IPS DF 19.7 (cell line): ENCODE results near the gene RAB1B.
A peak's percentile ranks its signal among the peaks of the same experiment; 100 is the strongest.
"Not testable (repeated sequence)": the region's sequence is repeated elsewhere in the genome, so short reads cannot be mapped to it uniquely, and the experiment has no call there.

Experiments
- DNase-seq: peaks from one replicate; pipeline ENCODE4 v3.0.0-alpha.2; 2013; ENCODE audit warnings: low read depth, low spot score

Gene RAB1B

DNA sequence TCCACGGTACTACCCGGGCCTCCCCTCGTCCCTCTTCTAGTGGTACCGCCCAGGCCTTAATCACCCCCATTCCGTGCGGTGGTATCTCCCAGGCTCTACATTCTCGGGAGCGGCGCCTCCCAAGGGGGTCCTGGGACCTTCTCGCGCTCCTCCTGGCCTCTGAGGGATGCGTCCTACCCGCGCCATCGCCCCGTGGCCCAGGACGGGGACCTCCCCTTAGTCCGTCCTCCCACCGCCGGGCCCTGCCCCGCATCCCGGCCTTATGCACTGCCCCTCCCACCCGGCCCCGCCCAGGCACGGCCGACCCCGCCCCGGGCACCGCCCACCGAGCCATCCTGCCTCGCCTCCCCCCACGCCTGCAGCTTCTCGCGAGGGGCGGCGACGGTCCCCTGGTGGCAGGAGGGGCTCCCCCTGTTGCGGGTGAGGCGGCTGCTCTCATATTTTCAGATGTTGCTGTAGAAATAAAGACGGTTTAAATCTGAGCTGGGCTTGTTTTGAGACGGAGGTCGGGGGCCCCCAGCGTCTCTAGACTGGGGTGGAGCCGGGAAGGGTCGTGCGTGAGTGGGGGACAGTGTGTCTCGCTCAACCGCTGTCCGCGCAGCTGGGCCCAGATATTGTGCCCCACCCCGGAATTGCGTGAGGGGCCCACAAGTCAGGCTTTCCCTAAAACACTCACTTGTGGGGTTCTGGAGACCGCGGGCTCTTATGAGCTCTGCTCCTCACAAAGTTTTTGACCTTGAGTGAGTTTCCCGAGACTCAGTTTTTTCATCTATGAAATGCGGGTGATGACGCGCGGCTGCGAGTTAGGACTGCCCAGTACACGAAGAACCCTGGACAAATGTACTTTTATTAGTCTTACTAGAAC lies 828 bp upstream of the RAB1B start:
- peak; percentile 50 for DNase-seq

DNA sequence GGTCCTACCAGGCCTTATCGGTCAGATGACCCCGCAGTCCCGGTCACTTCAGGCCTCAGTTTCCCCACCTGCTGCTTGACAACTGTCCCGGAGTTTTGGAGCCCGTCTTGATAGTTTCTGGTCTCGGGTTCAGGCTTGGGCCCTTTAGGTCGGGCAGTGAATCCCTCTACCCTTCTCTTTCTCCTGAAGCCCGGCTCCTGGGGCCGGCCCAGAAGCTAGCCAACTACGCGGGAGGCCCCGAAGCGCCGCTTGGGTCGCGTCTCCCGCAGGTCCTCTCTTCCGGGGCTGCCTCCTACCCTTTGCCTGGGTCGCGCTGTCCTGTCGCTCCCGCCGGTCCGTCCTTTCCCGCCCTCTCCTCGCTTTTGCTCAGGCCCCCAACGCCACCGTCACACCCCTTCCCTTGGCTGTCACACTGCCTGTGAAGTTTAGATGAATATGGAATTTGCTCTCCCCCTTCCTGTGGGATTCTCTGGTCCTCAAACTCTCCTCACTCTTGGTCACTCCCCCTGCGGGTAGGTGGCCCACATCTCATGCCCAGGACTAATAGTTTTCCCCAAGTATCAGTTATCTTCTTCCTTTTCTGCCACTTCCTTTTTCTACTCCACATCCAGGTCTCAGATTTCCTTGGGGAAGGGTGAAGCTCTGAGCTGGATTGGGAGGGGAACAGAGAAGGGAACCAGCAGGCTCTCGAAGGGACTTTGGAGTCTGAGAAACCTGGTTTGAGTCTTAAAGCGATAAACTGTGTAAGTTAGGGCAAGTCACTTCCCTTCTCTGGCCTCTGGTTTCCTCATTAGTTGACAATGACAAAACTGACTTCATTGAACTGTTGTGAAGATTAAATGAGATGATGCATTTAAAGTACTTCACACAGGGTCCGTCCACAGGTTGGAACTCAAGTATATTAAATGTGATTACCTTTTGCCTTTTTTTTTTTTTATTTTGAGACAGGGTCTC lies 790 bp downstream of the RAB1B start:
- no peak for DNase-seq

GRCh38 chr11:66271816-66272215 lies 3.4 kb downstream of the RAB1B start:
- no peak for DNase-seq

- no peak for DNase-seq
These were observed 4.2 kb downstream of the RAB1B start for GRCh38 chr11:66272596-66272995.

GRCh38 chr11:66274219-66274618 lies 5.8 kb downstream of the RAB1B start:
- no peak for DNase-seq

DNA sequence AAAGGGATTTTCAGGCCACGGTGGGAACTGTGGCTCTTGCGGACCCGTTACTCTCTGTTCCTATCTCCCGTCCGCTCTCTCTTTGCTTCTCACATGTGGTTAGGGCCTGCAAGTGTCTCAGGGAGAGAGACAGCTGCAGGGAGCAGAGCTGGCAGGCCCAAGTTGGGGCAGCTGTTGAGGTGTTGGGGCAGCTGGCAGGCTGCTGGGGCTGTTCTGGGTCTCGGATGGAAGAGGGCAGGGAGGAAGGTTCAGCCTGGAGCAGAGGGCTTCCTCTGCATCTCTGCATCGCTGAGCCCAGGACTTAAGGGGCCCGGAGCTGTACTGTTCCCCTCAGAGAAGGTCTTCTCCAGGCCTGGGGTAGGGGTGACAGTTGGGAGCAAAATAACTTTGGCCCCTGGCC lies 7.0 kb downstream of the RAB1B start:
- DNase-seq: no peak

DNA sequence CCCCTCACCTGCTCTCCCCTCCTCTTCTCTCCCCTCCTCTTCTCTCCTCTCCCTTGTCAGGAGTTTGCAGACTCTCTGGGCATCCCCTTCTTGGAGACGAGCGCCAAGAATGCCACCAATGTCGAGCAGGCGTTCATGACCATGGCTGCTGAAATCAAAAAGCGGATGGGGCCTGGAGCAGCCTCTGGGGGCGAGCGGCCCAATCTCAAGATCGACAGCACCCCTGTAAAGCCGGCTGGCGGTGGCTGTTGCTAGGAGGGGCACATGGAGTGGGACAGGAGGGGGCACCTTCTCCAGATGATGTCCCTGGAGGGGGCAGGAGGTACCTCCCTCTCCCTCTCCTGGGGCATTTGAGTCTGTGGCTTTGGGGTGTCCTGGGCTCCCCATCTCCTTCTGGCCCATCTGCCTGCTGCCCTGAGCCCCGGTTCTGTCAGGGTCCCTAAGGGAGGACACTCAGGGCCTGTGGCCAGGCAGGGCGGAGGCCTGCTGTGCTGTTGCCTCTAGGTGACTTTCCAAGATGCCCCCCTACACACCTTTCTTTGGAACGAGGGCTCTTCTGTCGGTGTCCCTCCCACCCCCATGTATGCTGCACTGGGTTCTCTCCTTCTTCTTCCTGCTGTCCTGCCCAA lies 7.7 kb downstream of the RAB1B start:
- no peak for DNase-seq

DNA sequence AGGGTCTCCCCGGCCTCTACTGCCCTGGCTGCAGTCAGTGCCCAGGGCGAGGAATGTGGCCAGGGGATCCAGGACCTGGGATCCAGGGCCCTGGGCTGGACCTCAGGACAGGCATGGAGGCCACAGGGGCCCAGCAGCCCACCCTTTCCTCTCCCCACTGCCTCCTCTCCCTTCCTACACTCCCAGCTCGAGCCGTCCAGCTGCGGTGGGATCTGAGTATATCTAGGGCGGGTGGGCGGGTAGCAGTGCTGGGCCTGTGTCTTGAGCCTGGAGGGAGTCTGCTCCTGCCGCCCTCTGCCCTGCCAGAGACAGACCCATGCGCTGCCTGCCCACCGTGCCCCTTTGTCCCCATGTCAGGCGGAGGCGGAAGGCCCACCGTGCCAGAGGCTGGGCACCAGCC lies 8.2 kb downstream of the RAB1B start:
- DNase-seq: not testable (repeated sequence)

DNA sequence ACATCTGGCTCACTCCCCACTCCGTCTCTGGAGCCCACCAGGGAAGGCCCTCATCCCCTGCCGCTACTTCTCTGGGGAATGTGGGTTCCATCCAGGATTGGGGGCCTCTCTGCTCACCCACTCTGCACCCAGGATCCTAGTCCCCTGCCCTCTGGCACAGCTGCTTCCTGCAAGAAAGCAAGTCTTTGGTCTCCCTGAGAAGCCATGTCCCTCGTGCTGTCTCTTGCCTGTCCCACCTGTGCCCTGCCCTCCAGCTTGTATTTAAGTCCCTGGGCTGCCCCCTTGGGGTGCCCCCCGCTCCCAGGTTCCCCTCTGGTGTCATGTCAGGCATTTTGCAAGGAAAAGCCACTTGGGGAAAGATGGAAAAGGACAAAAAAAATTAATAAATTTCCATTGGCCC lies 8.6 kb downstream of the RAB1B start:
- DNase-seq: not testable (repeated sequence)

DNA sequence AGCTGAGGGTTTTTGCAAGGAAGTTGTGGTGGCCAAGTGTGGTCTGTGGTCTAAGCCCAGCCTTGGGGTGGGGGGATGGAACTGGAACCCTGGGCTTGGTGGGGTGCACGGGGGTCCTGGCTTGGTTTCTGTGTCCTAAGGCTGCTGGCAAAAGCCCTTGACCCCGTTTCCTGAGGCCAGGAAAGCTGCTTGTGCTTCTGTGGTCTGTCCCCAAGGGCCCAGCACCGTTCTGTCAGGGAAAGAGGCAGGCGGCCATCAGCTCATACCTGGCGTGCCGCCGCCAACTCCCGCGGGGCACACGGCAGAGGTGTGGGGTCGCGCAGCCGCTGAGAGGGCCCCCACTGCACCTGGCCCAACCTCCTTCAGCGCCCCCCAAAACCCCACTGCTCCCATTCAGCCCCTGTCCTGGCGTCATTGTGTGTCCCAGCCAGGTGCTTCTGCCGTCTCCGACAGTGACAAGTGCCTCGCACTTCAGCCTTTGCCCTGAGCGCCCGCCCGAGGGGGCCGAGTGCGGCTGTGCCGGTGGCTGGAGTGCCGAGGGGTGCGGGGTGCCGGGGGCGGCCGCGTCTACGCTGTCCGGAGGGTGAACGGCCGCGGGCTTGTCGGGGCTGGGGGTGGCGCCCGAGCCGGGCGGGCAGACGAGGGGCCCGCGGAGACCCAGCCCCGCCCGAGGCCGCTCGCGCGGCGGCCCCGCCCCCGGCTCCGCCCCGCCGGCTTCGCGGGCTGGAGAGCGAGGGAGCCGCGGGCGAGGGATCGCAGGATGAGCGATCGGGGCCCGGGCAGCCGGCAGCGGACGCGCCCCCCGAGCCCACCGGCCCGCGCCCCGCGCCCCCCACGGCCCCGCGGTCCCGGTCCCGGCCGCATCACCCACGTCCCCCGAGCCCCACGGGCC lies 9.3 kb downstream of the RAB1B start, which contains the start of gene CNIH2:
Gene CNIH2, plus strand, starts transcription at position 705 of the 892 bp plus-strand sequence. CDS start 282 bp downstream, outside the sequence.
- DNase-seq: no peak

DNA sequence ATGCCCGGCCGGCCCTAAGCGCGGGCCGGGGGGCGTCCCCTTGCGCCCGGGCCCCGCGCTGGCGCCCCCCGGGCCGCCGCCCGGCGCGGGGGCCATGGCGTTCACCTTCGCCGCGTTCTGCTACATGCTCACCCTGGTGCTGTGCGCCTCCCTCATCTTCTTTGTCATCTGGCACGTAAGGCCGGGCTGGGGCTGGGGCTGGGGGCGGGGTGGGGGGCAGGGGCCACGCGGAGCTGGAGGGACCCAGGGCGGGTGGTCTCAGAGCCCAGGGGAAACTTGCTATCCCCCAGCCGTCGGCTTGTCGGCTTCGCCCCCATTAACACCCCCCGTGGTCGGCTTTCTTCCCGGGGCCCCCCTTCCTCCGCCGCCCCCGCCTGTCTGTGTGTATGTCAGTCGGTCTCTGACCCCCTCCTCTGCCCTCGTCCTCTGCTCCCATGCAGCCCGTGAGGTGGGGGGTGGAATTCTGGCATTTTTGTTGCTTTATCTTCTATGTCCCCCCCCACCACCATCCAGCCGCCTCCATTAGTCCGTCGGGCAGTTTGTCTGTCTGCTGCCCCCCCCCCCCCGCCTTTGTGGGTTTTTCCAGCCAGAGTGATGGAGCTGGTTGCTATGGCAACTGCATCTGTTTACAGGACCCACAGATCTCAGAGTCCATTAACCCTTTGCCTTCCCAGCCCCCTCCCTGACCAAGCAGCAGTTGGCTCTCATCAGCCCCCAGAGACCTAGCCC lies 10.1 kb downstream of the RAB1B start:
- no peak for DNase-seq

GRCh38 chr11:66279092-66279734 lies 10.8 kb downstream of the RAB1B start:
- no peak for DNase-seq

- DNase-seq: no peak
These were observed 12.0 kb downstream of the RAB1B start for GRCh38 chr11:66280428-66280827.

- DNase-seq: no peak
These were observed 12.6 kb downstream of the RAB1B start for GRCh38 chr11:66281001-66281400.

DNA sequence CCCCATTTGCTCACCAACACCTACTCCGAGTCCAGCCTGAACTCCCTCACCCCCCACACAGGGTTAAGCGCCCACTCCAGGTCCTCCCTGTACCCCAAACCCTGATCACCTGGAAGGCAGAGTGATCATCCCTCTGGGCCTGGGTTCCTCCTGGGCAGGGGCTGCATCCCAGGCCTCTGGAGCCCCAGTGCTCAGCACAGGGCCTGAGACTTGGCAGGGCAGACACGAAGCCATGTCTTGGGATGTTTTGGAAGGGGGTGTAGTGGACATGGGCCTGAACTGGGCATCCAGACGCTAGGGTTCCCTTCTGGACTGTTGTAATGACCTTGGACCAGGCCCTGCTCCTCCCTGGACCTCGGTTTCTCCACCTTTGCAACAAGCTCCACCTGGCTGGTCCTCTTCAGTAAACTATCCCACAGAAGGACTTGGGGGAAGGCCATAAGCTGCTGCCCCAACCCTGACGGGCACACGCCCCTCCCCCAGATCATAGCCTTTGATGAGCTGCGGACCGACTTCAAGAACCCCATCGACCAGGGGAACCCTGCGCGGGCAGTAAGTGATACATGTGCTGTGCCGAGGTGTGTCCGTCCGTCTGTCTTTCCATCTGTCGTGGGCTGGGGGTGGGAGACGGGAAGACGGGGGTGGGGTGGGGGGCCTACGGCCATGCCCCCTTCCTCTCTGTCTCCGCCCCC lies 13.5 kb downstream of the RAB1B start:
- no peak for DNase-seq

DNA sequence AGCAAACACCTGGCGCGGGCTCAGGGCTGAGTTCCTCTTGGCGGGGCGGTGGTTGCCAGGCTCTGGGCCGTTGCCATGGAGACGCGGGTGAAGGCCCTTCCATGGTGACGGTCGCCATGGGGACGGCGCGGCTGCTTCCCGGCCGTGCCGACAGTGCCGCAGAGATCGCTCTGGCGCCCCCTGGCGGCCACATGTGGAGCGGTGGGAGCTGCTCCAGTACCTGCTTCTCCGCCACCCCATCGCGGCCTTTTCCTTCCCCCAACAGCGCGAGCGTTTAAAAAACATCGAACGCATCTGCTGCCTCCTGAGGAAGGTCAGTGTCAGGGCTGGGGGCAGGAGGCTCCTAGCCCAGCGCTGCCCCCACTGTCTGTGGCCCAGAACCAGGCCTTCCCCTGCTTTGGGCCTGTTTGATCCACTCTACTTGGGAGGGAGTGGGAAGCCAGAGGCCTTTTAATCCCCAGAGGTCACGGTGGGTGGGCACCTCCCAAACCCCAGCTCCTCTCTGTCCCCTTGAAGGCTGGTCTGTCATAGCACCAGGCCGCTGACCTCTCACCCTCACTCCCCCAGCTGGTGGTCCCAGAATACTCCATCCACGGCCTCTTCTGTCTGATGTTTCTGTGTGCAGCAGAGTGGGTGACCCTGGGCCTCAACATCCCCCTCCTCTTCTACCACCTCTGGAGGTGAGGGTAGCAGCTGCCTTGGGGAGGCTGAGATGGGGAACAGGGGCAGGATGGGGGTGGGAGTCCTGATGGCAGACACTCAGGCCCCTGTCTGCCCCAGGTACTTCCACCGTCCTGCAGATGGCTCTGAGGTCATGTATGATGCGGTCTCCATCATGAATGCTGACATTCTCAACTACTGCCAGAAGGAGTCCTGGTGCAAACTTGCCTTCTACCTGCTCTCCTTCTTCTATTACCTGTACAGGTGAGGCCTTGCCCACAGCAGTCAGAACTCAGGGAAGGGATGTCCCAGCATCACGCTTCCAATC lies 14.3 kb downstream of the RAB1B start:
- peak; percentile 86 for DNase-seq

GRCh38 chr11:66283461-66284105 lies 15.1 kb downstream of the RAB1B start:
- no peak for DNase-seq
